Stimulated activated effector memory CD8-positive, alpha-beta T cell treated with anti-CD3 and anti-CD28 coated beads, Interleukin-12 subunit alpha, Interleukin-12 subunit beta, amount 100 ng/mL, for 72 hours (primary cell): ENCODE results near the gene PAK3.

ENCODE experiments used
- ATAC-seq: fragments of 150-1000 bp; cut with Tn5 transposase; 2 replicates; pipeline ENCODE4 v1.10.0; 2021
- DNase-seq, 2 donors: peaks; one replicate each; pipeline ENCODE4 v3.0.0; 2021 to 2022; ENCODE audit warnings: low spot score in 2 of 2
- H3K27ac Mint-ChIP-seq: one replicate; pipeline ENCODE4 v1.8.0; 2022; ENCODE audit warnings: mild to moderate bottlenecking, mixed read lengths
- H3K36me3 Mint-ChIP-seq: one replicate; pipeline ENCODE4 v1.8.0; 2022; ENCODE audit warnings: mild to moderate bottlenecking, mixed read lengths
- H3K4me1 Mint-ChIP-seq: one replicate; pipeline ENCODE4 v1.8.0; 2022; ENCODE audit warnings: mixed read lengths
- H3K4me3 Mint-ChIP-seq: one replicate; pipeline ENCODE4 v1.8.0; 2022; ENCODE audit warnings: mild to moderate bottlenecking, mixed read lengths
- H3K9me3 Mint-ChIP-seq: one replicate; pipeline ENCODE4 v1.8.0; 2022; ENCODE audit warnings: mixed read lengths

The PAK3 gene

DNA sequence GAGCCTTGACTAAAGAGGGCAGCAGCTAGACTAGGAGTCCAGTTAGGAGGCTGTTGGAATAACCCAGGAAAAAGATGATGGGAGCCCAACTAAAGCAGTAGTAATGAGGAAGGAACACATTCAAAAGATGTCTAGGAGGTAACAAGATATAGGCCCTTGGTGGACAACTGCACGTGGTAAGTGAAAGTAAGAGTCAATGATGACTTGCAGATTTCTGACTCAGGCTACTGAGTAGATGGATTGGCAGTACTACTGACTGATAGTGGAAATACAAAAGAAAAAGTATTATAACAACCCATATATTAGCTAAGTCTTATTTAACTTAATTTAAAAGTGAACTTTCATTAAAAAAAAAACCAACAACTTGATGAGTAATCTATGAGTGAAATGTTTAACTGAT lies 74.0 kb downstream of the PAK3 start:
- H3K4me3 Mint-ChIP-seq, result no peak overlapping the region
- DNase-seq (no peak), ATAC-seq (peak; percentile 77)
- peaks cover 7% of the 10 kb centered on the region for H3K4me1 Mint-ChIP-seq
- no peak overlapping the region for H3K27ac Mint-ChIP-seq
- H3K36me3 Mint-ChIP-seq, result no peaks in the 10 kb centered on the region
- no peaks in the 10 kb centered on the region for H3K9me3 Mint-ChIP-seq

DNA sequence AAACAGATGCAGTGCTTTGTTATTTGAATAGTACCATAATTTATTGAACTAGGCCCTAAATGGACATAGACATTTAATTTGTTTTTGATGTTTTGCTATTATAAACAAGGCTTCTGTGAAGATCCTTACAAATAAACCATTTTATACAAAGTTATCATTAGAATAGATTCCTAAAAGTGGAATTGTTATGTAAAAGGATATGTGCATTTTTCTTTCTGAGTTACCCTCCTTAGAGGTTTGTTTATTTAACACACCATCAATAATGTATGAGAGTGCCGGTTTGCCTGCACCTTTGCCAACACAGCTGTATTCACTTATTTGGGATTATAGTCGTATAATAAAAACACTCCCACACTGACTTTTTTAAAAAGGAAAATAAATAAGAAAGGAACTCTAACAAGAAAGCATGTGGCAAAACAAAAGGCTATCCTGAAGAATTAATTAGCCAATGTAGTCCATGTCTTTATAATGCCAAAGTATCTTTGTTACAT lies 84.8 kb downstream of the PAK3 start:
- Mint-ChIP-seq H3K9me3 (no peaks in the 10 kb centered on the region), H3K27ac (no peak overlapping the region), H3K4me3 (no peak overlapping the region), H3K36me3 (no peaks in the 10 kb centered on the region), H3K4me1 (no peaks in the 10 kb centered on the region)
- ATAC-seq, result no peak
- DNase-seq, result no peak

DNA sequence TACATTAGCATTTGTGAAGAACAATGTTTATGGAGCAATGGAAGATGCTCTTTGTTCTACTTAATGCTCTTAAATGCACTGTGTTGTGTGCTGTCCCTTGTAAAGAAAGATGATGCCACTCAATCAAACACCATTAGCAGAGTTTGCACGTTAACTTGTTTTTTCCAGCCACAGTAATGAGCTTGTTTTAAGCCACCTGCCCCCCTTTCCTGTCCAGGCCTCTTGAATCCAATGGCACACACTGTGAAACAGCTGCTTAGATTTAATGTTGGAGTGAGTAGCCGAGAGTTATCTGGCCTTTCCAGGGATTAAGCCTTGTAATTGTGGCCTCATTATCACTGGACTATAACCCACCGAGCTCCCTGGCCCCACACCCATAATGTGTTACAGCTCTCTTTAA lies 86.0 kb downstream of the PAK3 start:
- DNase-seq (no peak), ATAC-seq (no peak)
- Mint-ChIP-seq H3K36me3 (no peaks in the 10 kb centered on the region), H3K9me3 (no peaks in the 10 kb centered on the region), H3K4me3 (no peak overlapping the region), H3K27ac (no peak overlapping the region), H3K4me1 (no peaks in the 10 kb centered on the region)

DNA sequence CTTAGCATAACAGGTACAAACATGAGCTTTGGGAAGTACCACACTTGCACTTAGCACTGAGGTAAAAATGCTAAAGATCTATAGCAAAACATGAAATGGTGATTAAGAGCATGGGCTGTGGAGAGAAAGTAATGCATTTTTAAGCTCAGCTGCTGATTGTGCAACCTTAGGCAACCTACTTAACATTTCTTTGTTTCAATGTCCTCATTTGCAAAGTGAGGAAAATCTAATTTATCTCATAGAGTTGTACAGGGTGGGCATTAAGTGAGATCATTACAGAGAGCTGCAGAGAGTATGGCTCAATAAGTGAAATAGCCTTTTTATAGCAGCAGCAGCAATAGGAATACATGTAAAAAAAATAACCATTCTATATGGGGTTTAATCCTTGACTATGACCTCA lies 87.0 kb downstream of the PAK3 start:
- Mint-ChIP-seq H3K27ac (no peak overlapping the region), H3K9me3 (no peaks in the 10 kb centered on the region), H3K4me3 (no peak overlapping the region), H3K4me1 (no peaks in the 10 kb centered on the region), H3K36me3 (no peaks in the 10 kb centered on the region)
- no peak for DNase-seq
- ATAC-seq, result no peak

DNA sequence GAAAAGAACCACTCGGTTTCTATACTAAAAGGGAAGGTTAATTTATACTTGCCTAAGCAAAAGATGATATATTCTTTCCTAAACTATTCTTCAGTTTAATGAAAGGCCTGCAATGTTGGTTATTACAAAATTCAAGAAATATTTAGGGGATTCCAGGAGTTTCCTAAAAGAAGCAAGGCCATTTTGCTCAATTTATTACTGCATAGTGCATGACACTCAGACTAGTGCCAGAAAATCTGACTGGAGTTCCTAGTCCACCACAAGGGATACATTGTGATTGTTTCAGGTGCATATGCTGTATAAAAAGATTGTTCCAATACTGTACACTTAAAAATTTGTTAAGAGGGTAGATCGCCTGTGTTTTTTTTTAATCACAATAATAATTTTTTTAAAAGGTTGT lies 95.6 kb downstream of the PAK3 start:
- H3K4me1 Mint-ChIP-seq, result no peaks in the 10 kb centered on the region
- no peaks in the 10 kb centered on the region for H3K9me3 Mint-ChIP-seq
- DNase-seq, result no peak
- H3K36me3 Mint-ChIP-seq, result no peaks in the 10 kb centered on the region
- ATAC-seq, result no peak
- H3K27ac Mint-ChIP-seq, result no peak overlapping the region
- no peak overlapping the region for H3K4me3 Mint-ChIP-seq

DNA sequence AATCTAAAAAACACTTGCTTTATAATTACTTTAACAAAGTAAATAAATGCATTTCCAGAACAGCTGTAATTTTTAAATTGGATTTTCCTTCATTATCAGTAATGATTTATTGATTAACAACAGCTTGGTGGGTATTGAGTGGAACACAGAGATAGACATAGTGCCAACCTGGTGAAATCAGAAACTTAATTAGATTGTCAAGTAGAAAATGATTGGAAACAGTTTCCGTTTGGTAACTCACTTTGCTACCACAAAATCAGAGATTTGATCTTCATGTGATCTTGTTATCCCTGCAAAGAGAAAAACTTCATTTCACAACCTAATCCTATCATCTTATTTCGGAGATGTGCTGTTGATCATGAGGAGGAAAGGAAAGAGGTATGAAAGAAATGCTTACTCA lies 103.5 kb downstream of the PAK3 start:
- DNase-seq (no peak), ATAC-seq (no peak)
- Mint-ChIP-seq H3K36me3 (no peaks in the 10 kb centered on the region), H3K4me3 (no peak overlapping the region), H3K27ac (no peak overlapping the region), H3K4me1 (no peaks in the 10 kb centered on the region), H3K9me3 (no peaks in the 10 kb centered on the region)

DNA sequence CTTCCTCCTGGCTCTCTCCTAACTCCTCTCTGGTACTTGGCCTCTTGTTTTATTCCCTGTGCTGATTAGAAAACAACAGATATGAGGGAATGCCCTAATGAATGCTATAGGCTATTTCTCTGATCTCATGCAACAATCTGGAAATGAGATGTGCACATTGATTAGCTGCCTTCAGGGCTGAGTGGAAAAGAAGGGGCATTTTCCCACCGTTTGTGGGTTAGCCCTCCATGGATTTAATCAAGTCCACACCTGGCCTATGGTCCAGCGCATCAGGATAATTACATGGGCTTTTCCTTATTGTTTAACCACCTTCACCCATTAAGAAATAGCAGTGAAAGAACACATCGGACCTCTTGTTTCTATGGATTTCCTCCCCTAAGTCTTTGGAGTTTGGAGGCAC lies 104.3 kb downstream of the PAK3 start:
- Mint-ChIP-seq H3K9me3 (no peaks in the 10 kb centered on the region), H3K27ac (no peak overlapping the region), H3K36me3 (no peaks in the 10 kb centered on the region), H3K4me3 (no peak overlapping the region), H3K4me1 (no peaks in the 10 kb centered on the region)
- DNase-seq (no peak), ATAC-seq (no peak)

DNA sequence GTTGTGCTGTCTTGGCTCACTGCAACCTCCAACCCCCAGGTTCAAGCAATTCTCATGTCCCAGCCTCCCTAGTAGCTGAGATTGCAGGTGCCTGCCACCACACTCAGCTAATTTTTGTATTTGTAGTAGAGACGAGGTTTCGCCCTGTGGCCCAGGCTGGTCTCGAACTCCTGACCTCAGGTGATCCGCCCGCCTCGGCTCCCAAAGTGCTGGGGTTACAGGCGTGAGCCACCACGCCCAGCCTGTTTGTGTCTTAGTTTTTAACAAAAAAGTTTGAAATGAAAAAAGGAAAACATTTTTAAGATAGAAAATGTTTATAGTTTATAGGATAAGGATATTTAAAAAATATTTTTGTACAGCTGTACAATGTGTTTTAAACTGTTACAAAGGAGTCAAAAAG lies 111.9 kb downstream of the PAK3 start:
- H3K36me3 Mint-ChIP-seq, result no peaks in the 10 kb centered on the region
- ATAC-seq (no peak), DNase-seq (no peak)
- no peak overlapping the region for H3K27ac Mint-ChIP-seq
- no peak overlapping the region for H3K4me3 Mint-ChIP-seq
- H3K9me3 Mint-ChIP-seq, result no peaks in the 10 kb centered on the region
- no peaks in the 10 kb centered on the region for H3K4me1 Mint-ChIP-seq

DNA sequence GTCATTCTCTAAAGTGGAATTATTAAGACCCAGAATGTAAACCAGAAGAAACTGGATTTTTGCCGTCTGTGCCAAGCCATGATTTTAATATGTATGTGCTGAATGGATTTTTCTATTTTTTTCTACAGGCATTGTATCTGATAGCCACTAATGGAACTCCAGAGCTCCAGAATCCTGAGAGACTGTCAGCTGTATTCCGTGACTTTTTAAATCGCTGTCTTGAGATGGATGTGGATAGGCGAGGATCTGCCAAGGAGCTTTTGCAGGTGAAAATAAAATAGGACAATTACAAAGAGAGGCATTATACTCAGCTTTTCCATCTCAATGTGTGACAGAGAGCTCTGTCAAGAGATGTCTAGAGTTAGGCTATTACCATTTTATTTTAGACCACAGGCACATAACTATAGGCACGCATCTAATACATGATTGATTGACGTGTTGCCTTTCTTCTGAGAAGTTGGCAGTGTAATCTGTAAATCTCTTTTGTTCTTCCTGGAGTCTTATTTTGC lies 120.4 kb downstream of the PAK3 start:
- Mint-ChIP-seq H3K36me3 (no peaks in the 10 kb centered on the region), H3K9me3 (no peaks in the 10 kb centered on the region), H3K27ac (no peak overlapping the region), H3K4me1 (no peaks in the 10 kb centered on the region), H3K4me3 (no peak overlapping the region)
- no peak for DNase-seq
- no peak for ATAC-seq

DNA sequence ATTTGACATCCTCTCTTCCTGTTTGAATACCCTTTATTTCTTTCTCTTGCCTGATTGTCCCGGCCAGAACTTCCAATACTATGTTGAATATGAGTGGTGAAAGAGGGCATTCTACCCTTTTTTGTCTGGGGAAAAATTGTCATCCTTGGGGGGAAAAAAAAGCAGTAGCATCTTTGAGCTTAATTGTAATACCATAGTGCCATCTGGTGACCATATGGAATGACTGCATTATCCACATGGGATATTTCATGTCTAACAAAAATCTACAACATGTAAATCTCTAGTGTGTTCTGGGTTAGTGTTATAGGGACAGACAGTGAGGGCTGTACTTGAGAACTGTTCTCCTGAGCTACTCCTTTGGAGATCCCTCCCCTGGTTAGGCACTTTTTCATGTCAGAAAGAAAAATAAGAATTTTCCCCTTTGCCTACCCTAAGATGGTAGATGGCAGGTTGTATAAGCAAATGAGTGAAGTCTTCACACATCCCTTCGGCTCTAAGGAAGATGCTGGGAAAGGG lies 148.3 kb downstream of the PAK3 start:
- no peak for ATAC-seq
- Mint-ChIP-seq H3K4me3 (no peak overlapping the region), H3K27ac (no peak overlapping the region), H3K4me1 (no peaks in the 10 kb centered on the region), H3K36me3 (no peaks in the 10 kb centered on the region), H3K9me3 (no peaks in the 10 kb centered on the region)
- DNase-seq, result no peak

DNA sequence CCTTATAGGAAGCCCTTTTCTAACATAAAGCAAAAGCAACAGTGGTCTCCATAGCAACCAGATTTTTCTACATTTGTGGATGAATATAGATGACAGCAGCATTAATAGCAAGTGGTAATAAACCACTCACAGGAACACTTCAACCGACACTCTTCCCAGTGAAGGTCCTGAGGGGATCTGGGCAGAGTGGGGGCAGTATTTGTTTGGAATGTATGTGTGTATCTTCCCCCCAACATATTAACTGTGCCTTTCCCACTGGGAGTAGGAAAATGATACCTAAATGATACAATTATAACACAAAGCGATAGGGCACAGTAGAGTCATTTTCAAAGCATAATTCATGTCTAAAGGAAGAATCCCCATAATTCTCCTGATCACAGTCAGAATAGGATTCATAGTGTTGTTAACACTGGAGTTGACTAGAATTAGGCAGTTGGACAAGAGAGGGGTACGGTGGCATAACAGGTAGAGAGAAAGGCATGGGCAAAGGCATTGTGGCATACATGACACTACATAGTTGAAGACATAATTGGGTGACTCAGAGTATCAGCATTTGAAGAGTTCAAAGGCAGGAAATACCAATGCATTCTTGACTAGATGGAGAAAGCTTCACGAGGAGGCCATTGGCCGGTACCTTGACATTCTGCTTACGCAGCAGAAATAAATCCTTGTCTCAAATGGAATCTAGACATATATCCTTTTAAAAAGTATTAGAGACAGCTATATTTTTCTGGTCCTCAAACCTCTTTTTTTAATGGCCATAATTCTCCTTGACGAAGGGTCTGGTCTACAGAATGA lies 159.1 kb downstream of the PAK3 start:
- Mint-ChIP-seq H3K4me1 (no peaks in the 10 kb centered on the region), H3K36me3 (no peaks in the 10 kb centered on the region), H3K9me3 (no peaks in the 10 kb centered on the region), H3K27ac (no peak overlapping the region), H3K4me3 (no peak overlapping the region)
- DNase-seq, result no peak
- ATAC-seq, result no peak

DNA sequence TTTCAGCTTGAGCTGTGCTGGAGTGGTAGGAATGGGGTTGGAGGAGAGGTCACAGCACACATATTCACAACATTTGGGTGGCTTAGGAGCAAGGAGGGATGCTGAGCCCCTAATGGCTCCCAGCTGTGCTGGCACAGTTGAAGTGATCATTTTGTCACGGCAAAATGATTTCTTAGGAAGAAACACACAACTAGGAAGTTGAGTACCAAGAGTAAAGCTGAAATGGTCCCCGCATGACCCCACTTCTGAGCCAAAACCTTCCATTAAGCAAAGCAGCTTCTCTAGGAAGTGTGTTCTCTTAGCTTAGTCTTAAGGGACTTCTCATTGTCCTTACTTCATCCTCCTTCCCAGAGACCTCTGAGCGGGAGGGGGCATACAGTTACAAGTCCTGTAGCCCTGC lies 161.7 kb downstream of the PAK3 start:
- H3K4me3 Mint-ChIP-seq, result no peak overlapping the region
- DNase-seq (no peak), ATAC-seq (no peak)
- no peaks in the 10 kb centered on the region for H3K36me3 Mint-ChIP-seq
- H3K27ac Mint-ChIP-seq, result no peak overlapping the region
- H3K9me3 Mint-ChIP-seq, result no peaks in the 10 kb centered on the region
- H3K4me1 Mint-ChIP-seq, result no peaks in the 10 kb centered on the region

DNA sequence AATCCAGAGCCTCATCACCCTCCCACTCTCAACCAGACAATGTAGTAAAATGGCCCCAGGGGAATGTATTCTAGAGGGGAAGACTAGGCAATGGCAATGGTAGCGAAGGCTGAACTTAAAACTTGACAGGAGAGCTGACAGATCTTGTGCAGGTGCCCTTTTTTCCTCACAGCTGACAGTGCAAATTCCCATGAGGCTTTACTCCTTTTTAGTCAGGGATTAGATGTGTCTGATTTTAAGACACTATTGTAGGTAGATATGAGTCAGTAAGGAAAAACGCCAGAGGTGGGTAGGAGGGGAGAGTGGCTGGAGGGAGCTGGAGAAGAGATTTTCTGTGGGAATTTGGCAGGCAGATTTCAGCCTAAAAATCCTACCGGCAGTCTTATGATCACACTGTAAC lies 163.6 kb downstream of the PAK3 start:
- no peak overlapping the region for H3K4me3 Mint-ChIP-seq
- no peaks in the 10 kb centered on the region for H3K36me3 Mint-ChIP-seq
- H3K9me3 Mint-ChIP-seq, result no peaks in the 10 kb centered on the region

DNA sequence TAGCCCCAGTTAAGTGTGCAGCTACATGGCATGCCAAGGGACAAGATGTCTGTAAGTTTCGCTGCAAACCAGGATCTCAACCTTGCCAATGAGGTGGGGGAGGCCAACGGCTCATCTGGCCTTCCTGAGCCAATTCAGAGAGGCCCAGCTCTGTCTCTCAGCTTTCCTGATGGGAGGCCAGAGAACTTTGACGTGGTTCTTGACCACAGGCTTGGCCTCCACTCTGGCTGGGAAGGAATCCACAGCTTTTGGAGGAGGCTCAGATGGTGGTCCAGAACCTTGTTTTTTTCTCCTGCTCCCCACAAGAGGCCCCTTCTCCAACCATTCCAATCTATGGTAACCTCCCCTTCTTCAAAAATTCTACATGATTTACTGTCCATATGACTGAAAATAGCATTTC lies 164.5 kb downstream of the PAK3 start:
- no peaks in the 10 kb centered on the region for H3K4me1 Mint-ChIP-seq
- ATAC-seq, result no peak
- no peak overlapping the region for H3K27ac Mint-ChIP-seq
- DNase-seq, result no peak
- no peak overlapping the region for H3K4me3 Mint-ChIP-seq
- H3K36me3 Mint-ChIP-seq, result no peaks in the 10 kb centered on the region
- H3K9me3 Mint-ChIP-seq, result no peaks in the 10 kb centered on the region

More for the DNA sequence above, 163.6 kb downstream of the PAK3 start:
- no peak for DNase-seq
- Mint-ChIP-seq H3K27ac (no peak overlapping the region), H3K4me1 (no peaks in the 10 kb centered on the region)
- no peak for ATAC-seq

DNA sequence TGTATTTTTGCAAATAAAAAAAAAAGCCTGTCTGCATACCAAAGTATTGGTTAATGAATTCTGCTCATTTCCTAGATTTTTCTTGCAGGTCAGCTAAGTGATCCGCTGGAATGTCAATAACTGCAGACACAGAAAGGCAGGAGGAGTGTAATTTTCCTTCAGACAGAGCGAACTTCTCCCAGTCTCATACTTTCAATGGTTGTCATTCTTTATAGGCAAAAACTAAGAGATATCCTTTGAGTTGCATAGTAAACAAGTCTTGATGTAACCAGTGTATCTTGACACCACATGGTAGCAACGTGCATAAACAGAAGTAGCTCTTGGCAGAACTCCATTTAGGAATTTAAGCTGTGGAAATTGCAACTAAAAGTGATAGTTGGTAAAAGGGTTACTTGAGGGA lies 166.1 kb downstream of the PAK3 start:
- H3K36me3 Mint-ChIP-seq, result no peaks in the 10 kb centered on the region
- no peaks in the 10 kb centered on the region for H3K4me1 Mint-ChIP-seq
- H3K9me3 Mint-ChIP-seq, result no peaks in the 10 kb centered on the region
- no peak overlapping the region for H3K27ac Mint-ChIP-seq
- no peak overlapping the region for H3K4me3 Mint-ChIP-seq
- DNase-seq, result no peak
- ATAC-seq, result no peak

DNA sequence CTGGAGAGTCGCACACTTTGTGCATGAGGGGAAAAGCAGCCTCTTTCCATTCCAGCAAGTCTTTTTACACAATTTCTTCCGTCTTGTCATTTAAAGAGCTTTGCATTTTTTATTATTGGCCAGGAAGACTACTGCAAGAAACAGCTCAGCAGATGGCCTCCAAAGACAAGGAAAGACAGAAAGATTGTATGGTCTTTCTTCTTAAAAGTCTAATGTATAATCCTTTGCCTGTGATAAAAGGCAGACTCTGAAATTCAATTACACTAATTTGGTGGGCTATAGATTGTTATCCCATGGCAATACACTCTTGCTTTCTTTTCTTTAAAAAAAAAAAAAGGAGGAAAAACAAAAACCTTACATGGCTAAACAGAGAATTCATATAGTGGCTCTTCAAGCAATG lies 168.4 kb downstream of the PAK3 start:
- Mint-ChIP-seq H3K4me3 (no peak overlapping the region), H3K4me1 (no peaks in the 10 kb centered on the region), H3K9me3 (no peaks in the 10 kb centered on the region), H3K27ac (no peak overlapping the region), H3K36me3 (no peaks in the 10 kb centered on the region)
- ATAC-seq, result no peak
- no peak for DNase-seq
